Panc1 (cell line): ENCODE measurements around the gene APOL5. TPM values are rescaled to one million over a fixed set of nuclear protein-coding genes. Genes with fewer than 3 reads are reported as not detected.

Experiments
- ATAC-seq: fragments of 200-7000 bp; cut with Tn5 transposase; 2 replicates; pipeline ENCODE4 v1.9.1; 2020; ENCODE audit warnings: mild to moderate bottlenecking, moderate library complexity
- BruUV-seq: library from RNA; stranded (reverse); fragments of 400-500 nt; replicated peaks from 2 replicates; lab custom pipeline; 2021; lab: Mats Ljungman, UMichigan
- CTCF ChIA-PET: fragments of 300-600 bp; sonication (Branson Sonifier 250); formaldehyde crosslinking; loops from one replicate; lab custom pipeline; 2022; ENCODE audit warnings: antibody characterized with exemption; lab: Charles Lee
- POLR2A ChIA-PET: fragments of 300-600 bp; sonication (Branson Sonifier 250); formaldehyde crosslinking; loops from one replicate; lab custom pipeline; 2022; ENCODE audit warnings: antibody characterized with exemption; lab: Charles Lee
- DNase-seq: peaks from one replicate; pipeline ENCODE4 v3.0.0-alpha.2; 2010; ENCODE audit warnings: low read depth, low spot score
- H3K27ac ChIP-seq: 2 replicates; pipeline ENCODE4 v1.5.1; 2011; ENCODE audit warnings: mild to moderate bottlenecking, low read length, inconsistent platforms
- H3K27me3 ChIP-seq: fragments of 200-500 bp; sonication (Bioruptor generic); 2 replicates; pipeline ENCODE4 v1.6.0; 2014; ENCODE audit warnings: low read length, inconsistent platforms; ENCODE audit not compliant: control insufficient read depth, insufficient read depth
- H3K36me3 ChIP-seq: fragments of 200-500 bp; sonication (Bioruptor generic); 2 replicates; pipeline ENCODE4 v1.5.1; 2014; ENCODE audit warnings: inconsistent platforms, mild to moderate bottlenecking, low read length, moderate library complexity; ENCODE audit not compliant: control insufficient read depth, insufficient read depth
- H3K4me1 ChIP-seq: 2 replicates; pipeline ENCODE4 v1.5.1; 2011; ENCODE audit warnings: inconsistent platforms, mild to moderate bottlenecking, low read length, moderate library complexity; ENCODE audit not compliant: control insufficient read depth, insufficient read depth
- H3K4me3 ChIP-seq, 2 experiments: 2 replicates each; pipeline ENCODE4 v1.5.1; 2011 to 2012; ENCODE audit warnings: low read depth in 2 of 2, low read length in 2 of 2, mild to moderate bottlenecking in 2 of 2, inconsistent platforms in 1 of 2, moderate library complexity in 1 of 2
- H3K9me3 ChIP-seq: fragments of 200-500 bp; sonication (Bioruptor generic); 2 replicates; pipeline ENCODE4 v1.5.1; 2014; ENCODE audit warnings: low read depth, mild to moderate bottlenecking, inconsistent platforms, low read length, moderate library complexity; ENCODE audit not compliant: control insufficient read depth, insufficient read depth
- CTCF ChIP-seq: fragments of 450-650 bp; IDR thresholded peaks from 2 replicates; pipeline ENCODE4 v1.5.1; 2017; ENCODE audit warnings: mild to moderate bottlenecking
- POLR2AphosphoS5 ChIP-seq: IDR thresholded peaks from 2 replicates; pipeline ENCODE4 v1.6.1; 2012; ENCODE audit warnings: mild to moderate bottlenecking, low read depth, low read length, moderate library complexity
- REST ChIP-seq, 2 experiments: IDR thresholded peaks; 2 replicates each; pipeline ENCODE4 v1.6.1; 2011 to 2012; ENCODE audit warnings: low read depth in 2 of 2, control low read depth in 1 of 2, low read length in 1 of 2, mild to moderate bottlenecking in 1 of 2, moderate library complexity in 1 of 2; ENCODE audit not compliant: insufficient read depth in 1 of 2
- SIN3A ChIP-seq: IDR thresholded peaks from 2 replicates; pipeline ENCODE4 v1.6.1; 2012; ENCODE audit warnings: low read depth, mild to moderate bottlenecking, low read length, moderate library complexity, borderline replicate concordance; ENCODE audit not compliant: insufficient read depth
- TCF7L2 ChIP-seq: IDR thresholded peaks from 2 replicates; pipeline ENCODE4 v1.6.1; 2011; ENCODE audit warnings: mild to moderate bottlenecking, low read depth, low read length, inconsistent platforms
- in situ Hi-C: cut with HindIII; loops from 2 replicates; pipeline ENCODE4 v1.10.0; 2016; ENCODE audit warnings: low sequenced_read_pairs, low pct_unique_long_range_greater_than_20kb
- intact Hi-C: fragments of 100-400 bp; cut with micrococcal nuclease; formaldehyde crosslinking; loops from one replicate; pipeline ENCODE4 v1.10.0; 2022; ENCODE audit not compliant: unreplicated experiment
- total RNA-seq: library from RNA; stranded (reverse); gene quantifications from one replicate; pipeline ENCODE4 v1.2.1, GENCODE V29; 2021; ENCODE audit not compliant: unreplicated experiment

The APOL5 gene
- total RNA-seq, 1 experiment from 2014 or later = not detected

GRCh38 chr22:35681454-35682052, 36.1 kb upstream of the APOL5 start:
- H3K9me3 ChIP-seq = no peaks in the 10 kb centered on the region
- no peak overlapping the region for H3K27ac ChIP-seq
- intact Hi-C loops = no loop called here
- ATAC-seq (no peak), DNase-seq (no peak)
- POLR2A ChIA-PET = interaction anchor here (0.7 kb wide), 1 partner anchor 333 kb away, joined by 6 read pairs; no protein-coding TSS in a partner anchor
- CTCF ChIA-PET = no interaction called here
- no peaks in the 10 kb centered on the region for H3K36me3 ChIP-seq
- in situ Hi-C loops = no loop called here
- 0 out of 2 replicates have a peak, but pooled peaks cover 3% of the 10 kb centered on the region for H3K4me1 ChIP-seq
- H3K4me3 ChIP-seq = no peak overlapping the region
- H3K27me3 ChIP-seq = no peaks in the 10 kb centered on the region
- no TSS peak for BruUV-seq
- no peak for TF ChIP-seq TCF7L2
- TF ChIP-seq REST (IDR thresholded peaks at IDR 0.05; ENCODE audit: insufficient read depth in 1 of 2, low read depth in 2 of 2, low read length in 1 of 2) = no peak
- no peak for TF ChIP-seq POLR2AphosphoS5

GRCh38 chr22:35683560-35683959, 34.1 kb upstream of the APOL5 start:
- ChIA-PET CTCF (no interaction called here), POLR2A (no interaction called here)
- Histone ChIP-seq H3K9me3 (no peaks in the 10 kb centered on the region), H3K27ac (no peak overlapping the region), H3K4me3 (no peak overlapping the region), H3K36me3 (no peaks in the 10 kb centered on the region), H3K4me1 (no peaks in the 10 kb centered on the region), H3K27me3 (no peaks in the 10 kb centered on the region)
- DNase-seq (no peak), ATAC-seq (no peak)
- intact Hi-C loops (no loop called here), in situ Hi-C loops (no loop called here)
- TF ChIP-seq SIN3A (no peak), POLR2AphosphoS5 (no peak), REST (IDR thresholded peaks at IDR 0.05; ENCODE audit: insufficient read depth in 1 of 2, low read depth in 2 of 2, low read length in 1 of 2) (no peak), TCF7L2 (no peak), CTCF (no peak)
- BruUV-seq = no TSS peak
